ENCODE results near the gene HIF1A.

Gene HIF1A

DNA sequence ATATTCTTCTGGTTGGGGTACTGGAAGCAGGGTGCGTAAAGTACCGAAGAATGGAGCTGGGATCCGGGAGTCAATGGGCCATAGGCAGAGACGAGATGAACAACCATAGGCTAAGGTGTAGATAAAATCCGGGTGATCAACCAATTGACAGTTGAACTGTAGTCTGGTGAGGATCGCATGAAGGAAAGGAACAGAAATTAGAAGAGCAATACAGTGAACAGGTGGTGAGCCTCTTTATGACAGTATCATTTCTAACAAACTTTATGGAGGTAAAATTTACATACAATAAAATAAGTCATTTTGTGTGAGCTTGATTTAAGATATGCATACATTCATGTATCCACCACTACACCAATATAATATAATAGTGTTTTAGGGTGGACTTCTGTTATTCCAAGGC is 13.9 kb upstream of the HIF1A start:
- no peaks in the 10 kb centered on the region for H3K36me3 Mint-ChIP-seq (ENCODE audit: insufficient read depth)
- H3K4me1 Mint-ChIP-seq: no peaks in the 10 kb centered on the region
- no peaks in the 10 kb centered on the region for H3K9me3 Mint-ChIP-seq
- H3K4me3 Mint-ChIP-seq: no peak overlapping the region
- ATAC-seq (replicated peaks; ENCODE audit: extremely low read depth, poor library complexity, severe bottlenecking) (no peak), DNase-seq (ENCODE audit: low spot score in 2 of 2) (no peak)
- H3K27ac Mint-ChIP-seq (ENCODE audit: low read depth): no peak overlapping the region
- H3K27me3 Mint-ChIP-seq: no peaks in the 10 kb centered on the region

DNA sequence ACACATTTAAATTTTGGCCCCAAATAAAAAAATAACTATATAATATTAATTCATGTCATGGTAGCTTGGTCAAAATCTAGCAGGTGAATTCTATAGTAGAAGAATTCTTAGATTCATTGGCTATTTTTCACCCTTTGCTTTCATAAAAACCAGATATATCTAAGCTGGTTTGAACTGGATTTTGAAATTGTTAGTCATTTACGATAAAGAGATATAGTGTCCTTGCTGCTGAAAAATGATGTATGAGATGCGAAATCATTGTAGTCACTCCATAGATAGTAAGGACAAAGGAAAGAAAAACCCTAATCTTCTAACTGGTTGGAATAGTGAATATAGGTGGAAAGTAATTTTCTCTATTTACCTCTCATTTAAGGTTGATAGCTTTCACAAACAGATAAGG is 12.2 kb upstream of the HIF1A start:
- H3K4me3 Mint-ChIP-seq: no peak overlapping the region
- no peak overlapping the region for H3K27ac Mint-ChIP-seq (ENCODE audit: low read depth)
- no peaks in the 10 kb centered on the region for H3K36me3 Mint-ChIP-seq (ENCODE audit: insufficient read depth)
- DNase-seq (ENCODE audit: low spot score in 2 of 2) (no peak), ATAC-seq (replicated peaks; ENCODE audit: extremely low read depth, poor library complexity, severe bottlenecking) (no peak)
- no peaks in the 10 kb centered on the region for H3K4me1 Mint-ChIP-seq
- H3K9me3 Mint-ChIP-seq: no peaks in the 10 kb centered on the region
- H3K27me3 Mint-ChIP-seq: no peaks in the 10 kb centered on the region

GRCh38 chr14:61690039-61690438 is 5.3 kb upstream of the HIF1A start:
- DNase-seq (ENCODE audit: low spot score in 2 of 2) (no peak), ATAC-seq (replicated peaks; ENCODE audit: extremely low read depth, poor library complexity, severe bottlenecking) (no peak)
- no peaks in the 10 kb centered on the region for H3K4me1 Mint-ChIP-seq
- peaks cover 10% of the 10 kb centered on the region for H3K9me3 Mint-ChIP-seq
- no peak overlapping the region for H3K4me3 Mint-ChIP-seq
- H3K27me3 Mint-ChIP-seq: peaks cover 8% of the 10 kb centered on the region
- H3K27ac Mint-ChIP-seq (ENCODE audit: low read depth): no peak overlapping the region
- peaks cover 5% of the 10 kb centered on the region for H3K36me3 Mint-ChIP-seq (ENCODE audit: insufficient read depth)

GRCh38 chr14:61690982-61691381 is 4.3 kb upstream of the HIF1A start:
- no peaks in the 10 kb centered on the region for H3K4me1 Mint-ChIP-seq
- H3K36me3 Mint-ChIP-seq (ENCODE audit: insufficient read depth): peaks cover 8% of the 10 kb centered on the region
- no peak for ATAC-seq (replicated peaks; ENCODE audit: extremely low read depth, poor library complexity, severe bottlenecking)
- H3K27ac Mint-ChIP-seq (ENCODE audit: low read depth): no peak overlapping the region
- no peak for DNase-seq (ENCODE audit: low spot score in 2 of 2)
- H3K27me3 Mint-ChIP-seq: peaks cover 8% of the 10 kb centered on the region
- H3K4me3 Mint-ChIP-seq: no peak overlapping the region
- peaks cover 10% of the 10 kb centered on the region for H3K9me3 Mint-ChIP-seq

GRCh38 chr14:61691495-61691894 is 3.8 kb upstream of the HIF1A start:
- Mint-ChIP-seq H3K27ac (ENCODE audit: low read depth) (no peak overlapping the region), H3K36me3 (ENCODE audit: insufficient read depth) (peaks cover 13% of the 10 kb centered on the region), H3K9me3 (peaks cover 10% of the 10 kb centered on the region), H3K27me3 (peaks cover 8% of the 10 kb centered on the region), H3K4me3 (no peak overlapping the region), H3K4me1 (peaks cover 5% of the 10 kb centered on the region)
- ATAC-seq (replicated peaks; ENCODE audit: extremely low read depth, poor library complexity, severe bottlenecking): no peak
- no peak for DNase-seq (ENCODE audit: low spot score in 2 of 2)

GRCh38 chr14:61694039-61694438 is 1.3 kb upstream of the HIF1A start:
- H3K4me3 Mint-ChIP-seq: no peak overlapping the region
- DNase-seq (ENCODE audit: low spot score in 2 of 2) (no peak), ATAC-seq (replicated peaks; ENCODE audit: extremely low read depth, poor library complexity, severe bottlenecking) (no peak)
- H3K27ac Mint-ChIP-seq (ENCODE audit: low read depth): no peak overlapping the region
- peaks cover 13% of the 10 kb centered on the region for H3K36me3 Mint-ChIP-seq (ENCODE audit: insufficient read depth)
- peaks cover 10% of the 10 kb centered on the region for H3K9me3 Mint-ChIP-seq
- H3K4me1 Mint-ChIP-seq: peaks cover 26% of the 10 kb centered on the region
- H3K27me3 Mint-ChIP-seq: peaks cover 8% of the 10 kb centered on the region

- H3K9me3 Mint-ChIP-seq: peaks cover 2% of the 10 kb centered on the region
- H3K4me1 Mint-ChIP-seq: peaks cover 43% of the 10 kb centered on the region
- DNase-seq (ENCODE audit: low spot score in 2 of 2): peak; percentile 22 to 28
- H3K27ac Mint-ChIP-seq (ENCODE audit: low read depth): peak overlapping the region; percentile 92
- ATAC-seq (replicated peaks; ENCODE audit: extremely low read depth, poor library complexity, severe bottlenecking): peak; percentile 0
- peaks cover 3% of the 10 kb centered on the region for H3K27me3 Mint-ChIP-seq
- H3K4me3 Mint-ChIP-seq: peak overlapping the region; percentile 97
- H3K36me3 Mint-ChIP-seq (ENCODE audit: insufficient read depth): peaks cover 13% of the 10 kb centered on the region
Measured at GRCh38 chr14:61695695-61696527, 598 bp downstream of the HIF1A start.

DNA sequence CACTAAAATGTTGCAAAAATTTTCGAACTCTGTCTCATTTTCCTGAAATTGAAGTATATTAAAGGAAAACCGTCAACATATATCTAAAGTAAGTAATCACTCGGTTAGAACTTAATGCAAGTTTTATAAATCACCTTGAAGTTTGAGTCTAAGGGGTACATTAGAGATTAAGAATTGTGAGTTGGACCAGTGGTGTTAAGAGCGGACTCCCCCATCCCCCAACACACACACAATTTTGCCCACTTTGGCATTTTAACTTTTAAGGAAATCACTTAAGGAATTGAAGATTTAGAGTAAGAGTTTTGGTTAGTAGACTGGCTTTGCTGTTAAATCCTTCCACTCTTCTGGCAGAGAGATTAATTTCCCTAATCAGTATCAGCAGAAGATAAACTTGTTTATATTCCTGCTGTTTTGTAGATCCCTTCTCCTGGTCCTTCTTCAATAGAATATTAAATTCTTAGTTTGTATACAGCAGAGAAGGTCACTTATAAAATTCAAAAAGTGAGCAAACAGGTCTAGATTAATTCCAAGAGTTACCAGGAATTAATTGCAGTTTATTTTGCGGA is 1.5 kb downstream of the HIF1A start:
- Mint-ChIP-seq H3K36me3 (ENCODE audit: insufficient read depth) (peaks cover 15% of the 10 kb centered on the region), H3K27ac (ENCODE audit: low read depth) (peak overlapping the region; percentile 92), H3K4me3 (peak overlapping the region; percentile 97), H3K27me3 (no peaks in the 10 kb centered on the region), H3K4me1 (peaks cover 43% of the 10 kb centered on the region), H3K9me3 (no peaks in the 10 kb centered on the region)
- no peak for ATAC-seq (replicated peaks; ENCODE audit: extremely low read depth, poor library complexity, severe bottlenecking)
- no peak for DNase-seq (ENCODE audit: low spot score in 2 of 2)

DNA sequence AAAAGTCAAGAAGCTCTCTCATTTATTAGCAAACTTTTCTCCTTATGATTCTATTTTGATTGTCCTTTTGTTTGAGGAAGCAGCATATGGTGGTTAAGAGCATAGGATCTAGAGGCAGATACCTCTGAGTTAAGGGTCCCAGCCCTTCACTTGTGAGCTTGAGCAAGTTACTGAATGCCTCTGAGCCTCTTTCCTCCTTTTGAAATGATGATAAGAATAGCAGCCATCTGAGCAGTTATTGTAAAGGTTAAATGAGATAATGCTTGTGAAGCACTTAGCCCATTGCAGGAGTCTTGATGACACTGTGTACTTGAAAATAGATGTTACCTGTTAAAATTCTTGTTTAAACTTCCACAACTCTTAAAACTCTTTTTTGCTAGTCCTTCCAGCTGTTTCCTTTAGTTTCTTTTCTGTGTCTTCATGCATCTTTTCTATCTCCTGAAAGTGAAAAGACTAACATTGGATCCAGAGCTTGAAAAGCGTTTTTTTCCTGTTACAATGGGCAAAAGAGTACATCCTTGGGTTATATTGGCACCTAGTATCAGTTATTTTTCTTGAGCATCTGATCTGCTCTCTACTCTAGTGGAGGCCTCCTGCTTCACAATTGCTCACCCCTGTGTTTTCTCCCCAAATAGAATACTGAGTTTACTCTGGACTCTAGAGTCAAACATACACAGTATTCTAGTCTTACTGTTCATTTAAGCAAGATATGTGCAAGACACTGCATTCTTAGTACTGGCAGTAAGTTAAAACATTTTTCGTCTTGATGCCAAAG is 3.1 kb downstream of the HIF1A start:
- Mint-ChIP-seq H3K9me3 (no peaks in the 10 kb centered on the region), H3K36me3 (ENCODE audit: insufficient read depth) (peaks cover 16% of the 10 kb centered on the region), H3K27me3 (no peaks in the 10 kb centered on the region), H3K27ac (ENCODE audit: low read depth) (peak overlapping the region; percentile 6), H3K4me1 (peaks cover 51% of the 10 kb centered on the region), H3K4me3 (peak overlapping the region; percentile 97)
- ATAC-seq (replicated peaks; ENCODE audit: extremely low read depth, poor library complexity, severe bottlenecking) (no peak), DNase-seq (ENCODE audit: low spot score in 2 of 2) (no peak)

DNA sequence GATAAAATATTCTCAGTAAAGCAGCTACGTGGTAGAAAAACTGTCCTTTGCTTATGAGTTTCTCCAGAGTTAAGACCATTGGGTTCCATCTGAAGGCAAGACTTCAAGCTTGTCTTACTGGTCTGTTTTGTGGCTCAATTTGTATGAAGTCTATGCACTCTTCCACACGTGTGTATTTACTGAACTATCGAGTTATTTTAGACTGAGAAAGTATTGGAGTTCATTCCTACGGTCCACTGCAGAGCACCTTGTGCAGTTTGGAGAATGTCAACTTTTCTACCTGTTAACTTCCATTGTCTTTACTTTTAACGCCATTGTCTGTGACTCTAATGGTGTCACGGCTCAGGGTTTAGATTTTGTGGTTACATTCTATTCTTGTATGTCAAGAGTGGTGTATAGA is 3.7 kb downstream of the HIF1A start:
- ATAC-seq (replicated peaks; ENCODE audit: extremely low read depth, poor library complexity, severe bottlenecking): no peak
- no peak for DNase-seq (ENCODE audit: low spot score in 2 of 2)
- no peaks in the 10 kb centered on the region for H3K9me3 Mint-ChIP-seq
- peak overlapping the region; percentile 97 for H3K4me3 Mint-ChIP-seq
- peaks cover 16% of the 10 kb centered on the region for H3K36me3 Mint-ChIP-seq (ENCODE audit: insufficient read depth)
- peaks cover 58% of the 10 kb centered on the region for H3K4me1 Mint-ChIP-seq
- H3K27me3 Mint-ChIP-seq: no peaks in the 10 kb centered on the region
- H3K27ac Mint-ChIP-seq (ENCODE audit: low read depth): no peak overlapping the region

GRCh38 chr14:61700104-61700886 is 5.0 kb downstream of the HIF1A start:
- Mint-ChIP-seq H3K27ac (ENCODE audit: low read depth) (peak overlapping the region; percentile 21), H3K36me3 (ENCODE audit: insufficient read depth) (peaks cover 13% of the 10 kb centered on the region), H3K27me3 (no peaks in the 10 kb centered on the region), H3K4me3 (peak overlapping the region; percentile 44), H3K4me1 (peaks cover 65% of the 10 kb centered on the region), H3K9me3 (no peaks in the 10 kb centered on the region)
- DNase-seq (ENCODE audit: low spot score in 2 of 2): no peak
- ATAC-seq (replicated peaks; ENCODE audit: extremely low read depth, poor library complexity, severe bottlenecking): no peak

DNA sequence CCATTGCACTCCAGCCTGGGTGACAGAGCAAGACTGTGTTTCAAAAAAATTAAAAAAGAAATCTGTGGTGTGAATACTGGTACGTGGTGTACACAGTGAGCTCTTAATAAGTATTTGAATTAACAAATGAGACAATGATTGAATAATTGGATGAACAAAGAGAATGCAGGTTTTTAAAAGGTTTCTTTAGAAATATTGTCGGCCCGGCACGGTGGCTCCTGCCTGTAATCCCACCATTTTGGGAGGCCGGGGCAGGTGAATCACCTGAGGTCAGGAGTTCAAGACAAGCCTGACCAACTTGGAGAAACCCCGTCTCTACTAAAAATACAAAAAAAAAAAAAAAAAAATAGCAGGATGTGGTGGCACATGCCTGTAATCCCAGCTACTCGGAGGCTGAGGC is 6.6 kb downstream of the HIF1A start:
- Mint-ChIP-seq H3K9me3 (no peaks in the 10 kb centered on the region), H3K4me3 (no peak overlapping the region), H3K27ac (ENCODE audit: low read depth) (peak overlapping the region; percentile 41), H3K36me3 (ENCODE audit: insufficient read depth) (peaks cover 7% of the 10 kb centered on the region), H3K27me3 (no peaks in the 10 kb centered on the region), H3K4me1 (peaks cover 72% of the 10 kb centered on the region)
- no peak for DNase-seq (ENCODE audit: low spot score in 2 of 2)
- ATAC-seq (replicated peaks; ENCODE audit: extremely low read depth, poor library complexity, severe bottlenecking): no peak
